Measurements from ENCODE around the gene GRID1.

The GRID1 gene

DNA sequence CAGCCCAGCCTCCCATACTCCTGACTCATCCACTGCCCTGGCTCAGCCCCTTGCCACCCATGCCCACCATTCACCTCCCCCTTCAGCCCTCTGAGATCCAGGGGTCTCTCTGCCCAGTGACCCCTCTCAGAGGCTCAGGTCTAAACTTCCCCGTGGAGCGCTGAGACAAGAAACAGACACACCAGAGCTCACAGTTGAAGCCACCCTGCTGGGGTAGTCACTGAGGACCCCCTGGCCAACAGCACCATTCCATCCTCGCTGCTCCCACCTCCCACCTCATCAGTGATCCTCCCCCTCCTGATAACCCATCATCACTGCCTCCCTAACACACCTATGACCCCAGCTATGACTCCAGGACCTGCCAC lies 100.7 kb downstream of the GRID1 start:
- peak; percentile 21 for DNase-seq (ENCODE audit: low spot score)
- Histone ChIP-seq H3K4me3 (ENCODE audit: severe bottlenecking) (no peak overlapping the region), H3K27me3 (ENCODE audit: insufficient read depth, poor library complexity, severe bottlenecking) (peaks cover 8% of the 10 kb centered on the region), H3K9me3 (ENCODE audit: severe bottlenecking) (no peaks in the 10 kb centered on the region), H3K4me1 (ENCODE audit: insufficient read depth, poor library complexity, severe bottlenecking) (no peaks in the 10 kb centered on the region), H3K27ac (ENCODE audit: poor library complexity, severe bottlenecking) (no peak overlapping the region), H3K36me3 (ENCODE audit: low read depth) (no peaks in the 10 kb centered on the region)
- TF ChIP-seq, protein P1, sequence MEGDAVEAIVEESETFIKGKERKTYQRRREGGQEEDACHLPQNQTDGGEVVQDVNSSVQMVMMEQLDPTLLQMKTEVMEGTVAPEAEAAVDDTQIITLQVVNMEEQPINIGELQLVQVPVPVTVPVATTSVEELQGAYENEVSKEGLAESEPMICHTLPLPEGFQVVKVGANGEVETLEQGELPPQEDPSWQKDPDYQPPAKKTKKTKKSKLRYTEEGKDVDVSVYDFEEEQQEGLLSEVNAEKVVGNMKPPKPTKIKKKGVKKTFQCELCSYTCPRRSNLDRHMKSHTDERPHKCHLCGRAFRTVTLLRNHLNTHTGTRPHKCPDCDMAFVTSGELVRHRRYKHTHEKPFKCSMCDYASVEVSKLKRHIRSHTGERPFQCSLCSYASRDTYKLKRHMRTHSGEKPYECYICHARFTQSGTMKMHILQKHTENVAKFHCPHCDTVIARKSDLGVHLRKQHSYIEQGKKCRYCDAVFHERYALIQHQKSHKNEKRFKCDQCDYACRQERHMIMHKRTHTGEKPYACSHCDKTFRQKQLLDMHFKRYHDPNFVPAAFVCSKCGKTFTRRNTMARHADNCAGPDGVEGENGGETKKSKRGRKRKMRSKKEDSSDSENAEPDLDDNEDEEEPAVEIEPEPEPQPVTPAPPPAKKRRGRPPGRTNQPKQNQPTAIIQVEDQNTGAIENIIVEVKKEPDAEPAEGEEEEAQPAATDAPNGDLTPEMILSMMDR (IDR thresholded peaks at IDR 0.05; ENCODE audit: poor library complexity, severe bottlenecking), result no peak
- no peak for ATAC-seq (ENCODE audit: low read depth)

DNA sequence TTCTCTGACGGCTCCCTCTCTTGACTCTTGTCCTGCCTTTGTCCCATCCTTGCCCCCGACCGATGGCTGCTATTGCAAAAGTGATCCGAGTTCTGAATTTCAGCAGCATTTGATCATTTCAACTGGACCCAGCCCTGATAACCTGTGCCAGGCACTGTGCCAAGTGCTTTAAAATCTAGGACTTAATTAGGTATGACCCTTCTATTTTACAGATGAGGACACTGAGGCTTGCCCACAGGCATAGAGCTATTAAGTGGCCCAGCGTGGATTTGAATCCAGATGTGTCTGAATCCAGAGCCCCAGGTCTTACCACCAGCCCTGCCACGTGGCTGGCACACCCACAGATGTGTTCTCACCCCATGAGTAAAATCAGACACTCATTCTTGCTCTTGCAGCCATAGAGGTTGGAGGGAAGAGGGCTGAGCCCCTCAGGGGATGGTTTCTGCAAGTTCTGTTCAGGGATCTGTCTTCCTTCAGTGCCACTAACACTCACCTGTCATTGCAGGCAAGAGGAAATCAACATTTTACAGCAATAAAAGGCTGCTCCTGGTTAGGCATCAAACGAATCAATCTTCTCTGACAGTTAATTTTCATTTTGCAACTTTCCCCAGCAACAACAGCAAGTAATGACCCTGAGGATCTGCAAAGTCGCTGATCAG lies 101.2 kb downstream of the GRID1 start:
- Histone ChIP-seq H3K9me3 (ENCODE audit: severe bottlenecking) (no peaks in the 10 kb centered on the region), H3K4me1 (ENCODE audit: insufficient read depth, poor library complexity, severe bottlenecking) (no peaks in the 10 kb centered on the region), H3K27me3 (ENCODE audit: insufficient read depth, poor library complexity, severe bottlenecking) (peaks cover 8% of the 10 kb centered on the region), H3K4me3 (ENCODE audit: severe bottlenecking) (no peak overlapping the region), H3K36me3 (ENCODE audit: low read depth) (no peaks in the 10 kb centered on the region), H3K27ac (ENCODE audit: poor library complexity, severe bottlenecking) (no peak overlapping the region)
- TF ChIP-seq, protein P1 (IDR thresholded peaks at IDR 0.05; ENCODE audit: poor library complexity, severe bottlenecking), result no peak
- DNase-seq (ENCODE audit: low spot score), result peak; percentile 6
- no peak for ATAC-seq (ENCODE audit: low read depth)

GRCh38 chr10:86264481-86265231 lies 101.9 kb downstream of the GRID1 start:
- ATAC-seq (ENCODE audit: low read depth), result no peak
- H3K27ac ChIP-seq (ENCODE audit: poor library complexity, severe bottlenecking), result no peak overlapping the region
- no peaks in the 10 kb centered on the region for H3K4me1 ChIP-seq (ENCODE audit: insufficient read depth, poor library complexity, severe bottlenecking)

DNA sequence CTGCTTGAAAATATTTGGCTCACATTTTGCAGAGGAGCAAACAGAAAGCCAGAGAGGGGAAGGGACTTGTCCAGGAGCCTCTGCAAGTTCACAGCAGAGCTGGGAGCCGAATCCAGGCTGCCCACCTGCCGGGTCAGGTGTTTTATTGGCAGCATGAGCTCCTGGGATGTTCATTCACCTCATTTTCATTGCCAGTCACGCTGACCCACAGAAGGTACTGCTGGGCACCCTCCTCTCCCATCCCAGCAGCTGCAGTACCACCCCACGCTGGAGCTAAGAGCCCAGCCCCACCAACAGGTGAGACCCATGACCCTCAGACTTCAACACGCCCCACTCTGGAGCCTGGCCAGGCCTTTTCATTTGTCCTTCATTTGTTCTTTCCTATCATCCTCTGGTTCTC lies 102.7 kb downstream of the GRID1 start:
- no peak for ATAC-seq (ENCODE audit: low read depth)
- no peak overlapping the region for H3K27ac ChIP-seq (ENCODE audit: poor library complexity, severe bottlenecking)
- TF ChIP-seq, protein P1 (IDR thresholded peaks at IDR 0.05; ENCODE audit: poor library complexity, severe bottlenecking), result no peak
- H3K36me3 ChIP-seq (ENCODE audit: low read depth), result no peaks in the 10 kb centered on the region
- H3K9me3 ChIP-seq (ENCODE audit: severe bottlenecking), result no peaks in the 10 kb centered on the region
- H3K4me3 ChIP-seq (ENCODE audit: severe bottlenecking), result no peak overlapping the region
- peak; percentile 19 for DNase-seq (ENCODE audit: low spot score)
- peaks cover 8% of the 10 kb centered on the region for H3K27me3 ChIP-seq (ENCODE audit: insufficient read depth, poor library complexity, severe bottlenecking)
- no peaks in the 10 kb centered on the region for H3K4me1 ChIP-seq (ENCODE audit: insufficient read depth, poor library complexity, severe bottlenecking)

More at GRCh38 chr10:86264481-86265231, 101.9 kb downstream of the GRID1 start:
- peaks cover 8% of the 10 kb centered on the region for H3K27me3 ChIP-seq (ENCODE audit: insufficient read depth, poor library complexity, severe bottlenecking)
- no peaks in the 10 kb centered on the region for H3K9me3 ChIP-seq (ENCODE audit: severe bottlenecking)
- TF ChIP-seq, protein P1 (IDR thresholded peaks at IDR 0.05; ENCODE audit: poor library complexity, severe bottlenecking), result no peak
- no peak overlapping the region for H3K4me3 ChIP-seq (ENCODE audit: severe bottlenecking)
- peak; percentile 44 for DNase-seq (ENCODE audit: low spot score)
- H3K36me3 ChIP-seq (ENCODE audit: low read depth), result no peaks in the 10 kb centered on the region

GRCh38 chr10:86263209-86263608 lies 103.4 kb downstream of the GRID1 start:
- ATAC-seq (ENCODE audit: low read depth) (no peak), DNase-seq (ENCODE audit: low spot score) (peak; percentile 46)
- Histone ChIP-seq H3K4me1 (ENCODE audit: insufficient read depth, poor library complexity, severe bottlenecking) (no peaks in the 10 kb centered on the region), H3K9me3 (ENCODE audit: severe bottlenecking) (no peaks in the 10 kb centered on the region), H3K27ac (ENCODE audit: poor library complexity, severe bottlenecking) (no peak overlapping the region), H3K36me3 (ENCODE audit: low read depth) (no peaks in the 10 kb centered on the region), H3K27me3 (ENCODE audit: insufficient read depth, poor library complexity, severe bottlenecking) (peaks cover 8% of the 10 kb centered on the region), H3K4me3 (ENCODE audit: severe bottlenecking) (no peak overlapping the region)
- TF ChIP-seq, protein P1 (IDR thresholded peaks at IDR 0.05; ENCODE audit: poor library complexity, severe bottlenecking), result no peak
